Astrocyte (in vitro differentiated cells and primary cell): ENCODE data around the gene CTDSPL. TPM values are rescaled to one million over a fixed set of nuclear protein-coding genes. Genes with fewer than 3 reads are reported as not detected.

Experiments used
- DNase-seq: peaks from one replicate; pipeline ENCODE4 v3.0.0-alpha.2; 2010; ENCODE audit warnings: low read depth
- FAIRE-seq: peaks from 2 replicates; lab custom pipeline; 2011; peaks lifted over from hg19 to GRCh38; lab: Jason Lieb, UNC
- H2AFZ ChIP-seq: 2 replicates; pipeline ENCODE4 v1.6.0; 2012; ENCODE audit warnings: low read depth, low read length, inconsistent platforms
- H3K27ac ChIP-seq: 2 replicates; pipeline ENCODE4 v1.5.1; 2011; ENCODE audit warnings: low read depth, low read length, inconsistent platforms
- H3K27me3 ChIP-seq: 2 replicates; pipeline ENCODE4 v1.6.0; 2011; ENCODE audit warnings: low read length, inconsistent platforms; ENCODE audit not compliant: insufficient read depth
- H3K36me3 ChIP-seq: 2 replicates; pipeline ENCODE4 v1.5.1; 2011; ENCODE audit warnings: low read length, inconsistent platforms; ENCODE audit not compliant: insufficient read depth
- H3K4me1 ChIP-seq: 2 replicates; pipeline ENCODE4 v1.5.1; 2011; ENCODE audit warnings: low read length, inconsistent platforms; ENCODE audit not compliant: insufficient read depth
- H3K4me2 ChIP-seq: 2 replicates; pipeline ENCODE4 v1.6.0; 2012; ENCODE audit warnings: low read length, inconsistent platforms
- H3K4me3 ChIP-seq: 2 replicates; pipeline ENCODE4 v1.5.1; 2011; ENCODE audit warnings: low read depth, mild to moderate bottlenecking, low read length, inconsistent platforms; ENCODE audit not compliant: insufficient read depth
- H3K79me2 ChIP-seq: 2 replicates; pipeline ENCODE4 v1.6.0; 2012; ENCODE audit warnings: mild to moderate bottlenecking, low read length, inconsistent platforms; ENCODE audit not compliant: insufficient read depth
- H3K9ac ChIP-seq: 2 replicates; pipeline ENCODE4 v1.6.0; 2012; ENCODE audit warnings: mild to moderate bottlenecking, low read length, inconsistent platforms
- H3K9me3 ChIP-seq: 2 replicates; pipeline ENCODE4 v1.5.1; 2012; ENCODE audit warnings: low read depth, mild to moderate bottlenecking, low read length, inconsistent platforms; ENCODE audit not compliant: insufficient read depth
- H4K20me1 ChIP-seq: 2 replicates; pipeline ENCODE4 v1.6.0; 2012; ENCODE audit warnings: low read length, inconsistent platforms; ENCODE audit not compliant: insufficient read depth
- H3K27ac Mint-ChIP-seq: one replicate; pipeline ENCODE4 v1.8.0; 2021; ENCODE audit warnings: mild to moderate bottlenecking, mixed read lengths; ENCODE audit not compliant: unreplicated experiment
- H3K27me3 Mint-ChIP-seq: one replicate; pipeline ENCODE4 v1.8.0; 2021; ENCODE audit warnings: low read depth, mixed read lengths; ENCODE audit not compliant: unreplicated experiment
- H3K36me3 Mint-ChIP-seq: one replicate; pipeline ENCODE4 v1.8.0; 2021; ENCODE audit warnings: low read depth, mixed read lengths; ENCODE audit not compliant: unreplicated experiment
- H3K4me1 Mint-ChIP-seq: one replicate; pipeline ENCODE4 v1.8.0; 2021; ENCODE audit warnings: low read depth, mixed read lengths; ENCODE audit not compliant: unreplicated experiment
- H3K4me3 Mint-ChIP-seq: one replicate; pipeline ENCODE4 v1.8.0; 2021; ENCODE audit warnings: mild to moderate bottlenecking, moderate library complexity, mixed read lengths; ENCODE audit not compliant: unreplicated experiment
- H3K9me3 Mint-ChIP-seq: one replicate; pipeline ENCODE4 v1.8.0; 2021; ENCODE audit warnings: mild to moderate bottlenecking, mixed read lengths; ENCODE audit not compliant: unreplicated experiment
- EZH2 ChIP-seq: IDR thresholded peaks from 2 replicates; pipeline ENCODE4 v1.6.1; 2012; ENCODE audit warnings: mild to moderate bottlenecking, low read length, inconsistent platforms; ENCODE audit not compliant: insufficient read depth
- total RNA-seq: library from RNA; stranded (reverse); gene quantifications from 2 replicates; pipeline ENCODE4 v1.2.1, GENCODE V29; 2021
- TF ChIP-seq, protein P1 (sequence below): IDR thresholded peaks from 2 replicates; pipeline ENCODE4 v1.5.1; 2011; ENCODE audit warnings: low read depth, mild to moderate bottlenecking, inconsistent platforms, low read length, moderate library complexity; ENCODE audit not compliant: insufficient read depth

Gene CTDSPL
- total RNA-seq, 1 donor from 2014 or later: 37.9 TPM

DNA sequence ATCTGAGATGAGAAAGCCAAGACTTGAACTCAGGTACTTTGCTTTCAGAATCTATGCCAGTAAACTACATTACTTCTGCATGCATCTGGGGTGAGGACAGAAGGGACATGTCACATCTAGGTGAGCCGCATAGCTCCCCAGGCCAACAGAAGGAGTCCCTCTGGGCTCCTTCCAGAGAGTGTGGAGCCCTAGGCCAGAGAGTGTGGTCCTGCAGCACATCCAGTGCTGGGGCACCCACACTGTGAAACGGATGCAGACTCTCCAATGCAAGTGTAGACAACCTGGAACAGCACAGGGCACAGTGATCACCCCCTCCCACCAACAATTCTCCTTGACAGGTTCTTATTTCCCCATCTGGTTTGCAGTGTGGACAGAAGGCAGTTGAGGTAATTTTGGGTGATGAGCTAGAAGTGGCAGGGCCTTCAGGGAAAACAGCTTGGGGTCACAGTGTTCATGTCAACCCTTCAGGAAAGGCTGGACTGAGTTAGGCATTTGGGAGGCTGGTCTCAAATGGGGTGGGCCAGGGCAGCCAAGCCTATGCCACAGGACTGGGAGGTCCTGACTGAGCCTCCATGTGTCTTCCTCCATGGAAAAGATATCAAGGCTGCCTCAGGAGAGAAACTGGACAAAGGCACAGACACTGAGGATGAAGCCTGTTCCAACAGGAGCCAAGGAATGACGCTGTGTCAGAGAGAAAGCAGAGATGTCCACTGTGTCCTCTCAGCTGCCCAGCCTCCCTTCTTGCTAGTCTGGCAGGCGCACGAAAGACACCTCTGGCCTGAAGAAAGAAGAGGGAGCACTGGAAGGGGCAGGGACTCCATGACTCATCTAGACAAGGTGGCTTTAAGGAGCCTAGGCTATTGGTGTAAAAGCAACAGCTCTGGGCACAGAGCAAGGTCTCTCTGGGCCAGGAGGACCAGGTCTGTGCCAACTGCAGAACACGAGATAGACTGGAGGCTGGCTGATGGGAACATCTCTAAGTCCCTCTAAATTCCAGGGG is 166.1 kb downstream of the CTDSPL start:
- TF ChIP-seq, protein P1, sequence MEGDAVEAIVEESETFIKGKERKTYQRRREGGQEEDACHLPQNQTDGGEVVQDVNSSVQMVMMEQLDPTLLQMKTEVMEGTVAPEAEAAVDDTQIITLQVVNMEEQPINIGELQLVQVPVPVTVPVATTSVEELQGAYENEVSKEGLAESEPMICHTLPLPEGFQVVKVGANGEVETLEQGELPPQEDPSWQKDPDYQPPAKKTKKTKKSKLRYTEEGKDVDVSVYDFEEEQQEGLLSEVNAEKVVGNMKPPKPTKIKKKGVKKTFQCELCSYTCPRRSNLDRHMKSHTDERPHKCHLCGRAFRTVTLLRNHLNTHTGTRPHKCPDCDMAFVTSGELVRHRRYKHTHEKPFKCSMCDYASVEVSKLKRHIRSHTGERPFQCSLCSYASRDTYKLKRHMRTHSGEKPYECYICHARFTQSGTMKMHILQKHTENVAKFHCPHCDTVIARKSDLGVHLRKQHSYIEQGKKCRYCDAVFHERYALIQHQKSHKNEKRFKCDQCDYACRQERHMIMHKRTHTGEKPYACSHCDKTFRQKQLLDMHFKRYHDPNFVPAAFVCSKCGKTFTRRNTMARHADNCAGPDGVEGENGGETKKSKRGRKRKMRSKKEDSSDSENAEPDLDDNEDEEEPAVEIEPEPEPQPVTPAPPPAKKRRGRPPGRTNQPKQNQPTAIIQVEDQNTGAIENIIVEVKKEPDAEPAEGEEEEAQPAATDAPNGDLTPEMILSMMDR: no peak
- no peak for TF ChIP-seq EZH2
- Histone ChIP-seq H3K36me3 (no peaks in the 10 kb centered on the region), H3K79me2 (no peaks in the 10 kb centered on the region), H3K27me3 (no peaks in the 10 kb centered on the region), H3K4me1 (peaks cover 14% of the 10 kb centered on the region), H3K4me3 (no peak overlapping the region), H3K9ac (no peak overlapping the region), H2AFZ (no peak overlapping the region), H4K20me1 (peaks cover 18% of the 10 kb centered on the region), H3K9me3 (no peaks in the 10 kb centered on the region), H3K27ac (no peak overlapping the region), H3K4me2 (peak overlapping the region; percentile 88)
- Mint-ChIP-seq H3K27ac (peak overlapping the region; percentile 19), H3K9me3 (no peaks in the 10 kb centered on the region), H3K36me3 (no peaks in the 10 kb centered on the region), H3K4me1 (peaks cover 5% of the 10 kb centered on the region), H3K4me3 (peak overlapping the region; percentile 40), H3K27me3 (peaks cover 22% of the 10 kb centered on the region)
- DNase-seq: no peak
- FAIRE-seq: no peak

DNA sequence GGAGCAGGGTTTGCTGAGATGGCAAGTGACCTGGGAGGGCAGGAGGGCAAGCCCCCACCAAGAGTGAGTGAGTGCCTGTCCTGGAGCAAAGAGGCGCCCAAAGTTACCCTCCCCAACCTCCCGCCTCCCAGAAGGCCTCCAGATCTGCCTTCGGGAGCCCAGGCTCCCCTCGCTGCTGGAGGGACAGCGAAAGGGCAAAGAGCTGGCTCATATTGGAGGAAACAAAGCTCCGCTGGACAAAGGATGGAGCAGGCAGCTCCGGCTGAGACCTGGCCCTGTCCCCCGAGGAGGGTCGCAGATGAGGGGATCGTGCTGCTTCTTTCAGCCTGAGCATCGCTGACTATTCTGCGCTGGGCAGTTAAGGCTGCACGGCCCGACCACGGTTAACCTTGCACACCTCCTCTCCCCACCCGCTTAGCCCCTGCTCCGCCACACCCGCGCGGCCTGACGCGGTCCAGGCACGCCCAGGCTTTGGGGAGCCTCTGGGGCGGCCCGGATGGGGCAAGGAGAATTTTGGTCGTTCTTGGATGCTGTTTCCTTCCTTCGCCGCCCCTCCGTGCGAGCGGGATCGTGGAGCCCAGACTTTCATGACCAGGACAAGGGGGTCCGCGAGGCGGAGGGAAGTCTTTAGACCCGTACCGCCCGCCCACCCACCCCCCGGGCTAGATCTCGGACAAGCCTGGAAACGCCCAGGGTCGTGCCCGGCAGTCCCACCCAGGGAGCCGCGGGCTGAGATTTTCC is 167.1 kb downstream of the CTDSPL start:
- peaks cover 9% of the 10 kb centered on the region for H4K20me1 ChIP-seq
- peak overlapping the region; percentile 80 for H3K9ac ChIP-seq
- H3K27ac ChIP-seq: no peak overlapping the region
- H3K27me3 Mint-ChIP-seq: peaks cover 24% of the 10 kb centered on the region
- H3K4me1 ChIP-seq: peaks cover 14% of the 10 kb centered on the region
- H3K27ac Mint-ChIP-seq: no peak overlapping the region
- FAIRE-seq (no peak), DNase-seq (no peak)
- no peaks in the 10 kb centered on the region for H3K36me3 Mint-ChIP-seq
- H3K79me2 ChIP-seq: no peaks in the 10 kb centered on the region
- H3K9me3 ChIP-seq: no peaks in the 10 kb centered on the region
- TF ChIP-seq, protein P1: no peak
- TF ChIP-seq EZH2: no peak
- no peaks in the 10 kb centered on the region for H3K27me3 ChIP-seq
- H3K36me3 ChIP-seq: no peaks in the 10 kb centered on the region
- peak overlapping the region; percentile 78 for H2AFZ ChIP-seq
- peak overlapping the region; percentile 88 for H3K4me2 ChIP-seq
- H3K9me3 Mint-ChIP-seq: no peaks in the 10 kb centered on the region
- H3K4me3 Mint-ChIP-seq: peak overlapping the region; percentile 79
- H3K4me1 Mint-ChIP-seq: peaks cover 5% of the 10 kb centered on the region
- peak overlapping the region; percentile 64 for H3K4me3 ChIP-seq
